Spleen (tissue), 11 donors: ENCODE data around the gene POU2AF2. TPM values are rescaled to one million over a fixed set of nuclear protein-coding genes. Genes with fewer than 3 reads are reported as not detected.

Source experiments
- DNase-seq: peaks from one replicate; pipeline ENCODE4 v3.0.0-alpha.2; 2020
- H3K27ac ChIP-seq, 8 donors: fragments of 200-600 bp; sonication (generic) in 7 of 8; 1 replicate in 4 of 8; 2 replicates in 4 of 8; pipeline versions ENCODE4 v1.5.0 to v1.8.0; 2016 to 2021; ENCODE audit warnings: inconsistent platforms in 4 of 8, mild to moderate bottlenecking in 4 of 8, moderate library complexity in 1 of 8
- H3K27me3 ChIP-seq, 7 donors: fragments of 200-600 bp; sonication (generic) in 6 of 7; replicated peaks in 1 of 7; 1 replicate in 4 of 7; 2 replicates in 3 of 7; pipeline versions ENCODE4 v1.5.0 to v1.8.0; 2016 to 2021; ENCODE audit warnings: inconsistent platforms in 3 of 7, mild to moderate bottlenecking in 1 of 7
- H3K36me3 ChIP-seq, 6 donors: fragments of 200-600 bp; sonication (generic) in 5 of 6; 1 replicate in 4 of 6; 2 replicates in 2 of 6; pipeline versions ENCODE4 v1.5.0 to v1.8.0; 2016 to 2021; ENCODE audit warnings: inconsistent platforms in 2 of 6
- H3K4me1 ChIP-seq, 6 donors: fragments of 200-600 bp; sonication (generic) in 5 of 6; 1 replicate in 3 of 6; 2 replicates in 3 of 6; pipeline versions ENCODE4 v1.5.0 to v1.8.0; 2016 to 2021; ENCODE audit warnings: inconsistent platforms in 3 of 6
- H3K4me3 ChIP-seq, 8 donors: fragments of 200-600 bp; sonication (generic) in 7 of 8; 1 replicate in 4 of 8; 2 replicates in 4 of 8; pipeline versions ENCODE4 v1.5.0 to v1.8.0; 2016 to 2021; ENCODE audit warnings: inconsistent platforms in 4 of 8, mild to moderate bottlenecking in 4 of 8, moderate library complexity in 2 of 8
- H3K9me3 ChIP-seq, 8 donors: fragments of 200-600 bp; sonication (generic) in 7 of 8; 1 replicate in 4 of 8; 2 replicates in 4 of 8; pipeline versions ENCODE4 v1.5.0 to v1.8.0; 2016 to 2021; ENCODE audit warnings: inconsistent platforms in 4 of 8
- CTCF ChIP-seq, 11 experiments: fragments of 200-600 bp in 7 of 11; fragments of 450-650 bp in 4 of 11; sonication (generic) in 4 of 11; IDR thresholded peaks in 8 of 11; conservative IDR thresholded peaks in 3 of 11; 1 replicate in 7 of 11; 2 replicates in 4 of 11; pipeline versions ENCODE4 v1.4.0 to v1.8.0; 2016 to 2021; ENCODE audit warnings: antibody characterized with exemption in 11 of 11, inconsistent platforms in 4 of 11, mild to moderate bottlenecking in 1 of 11
- POLR2A ChIP-seq, 3 donors: fragments of 450-650 bp; IDR thresholded peaks; one replicate each; pipeline ENCODE4 v1.5.1; 2017; ENCODE audit warnings: antibody characterized with exemption in 3 of 3, mild to moderate bottlenecking in 1 of 3
- POLR2AphosphoS5 ChIP-seq, 3 donors: sonication (generic); formaldehyde crosslinking; IDR thresholded peaks; one replicate each; pipeline ENCODE4 v1.5.1; 2017; ENCODE audit warnings: antibody characterized with exemption in 3 of 3
- WGBS, 5 donors: extraction: QIAGEN DNeasy Blood & Tissue Kit in 3 of 5; methylation state at CpG; one replicate each; pipeline versions ENCODE4 v1.1.5 to v1.1.7; 2013 to 2018; 5-methylcytosine and 5-hydroxymethylcytosine counted together
- intact Hi-C: fragments of 100-400 bp; cut with DNase I; formaldehyde crosslinking; loops from one replicate; pipeline ENCODE4 v1.15.0; 2023; ENCODE audit warnings: low total_unique reads
- polyA plus RNA-seq, 3 donors: library from polyadenylated mRNA; stranded (reverse); fragments of 200-250 nt; gene quantifications; one replicate each; pipeline ENCODE4 v1.2.1, GENCODE V29; 2013
- total RNA-seq, 7 donors: library from RNA; depleted of rRNA in 3 of 7; stranded (reverse); fragments of >200 nt in 3 of 7; fragmentation: NEBNext Ultra II Directional in 4 of 7; extraction: Animal tissue kit (Norgen Biotek cat#: 25700) in 4 of 7; gene quantifications; one replicate each; pipeline versions ENCODE4 v1.1.0 to v1.2.1, GENCODE V29; 2016 to 2021
- donor health status: healthy with polysubstance abuse.
- donor health status: DM: no; HTN: no; CAD: no; lungs with moderate emphysema.
- donor health status: DM: no; HTN: no; CAD: no.
- donor health status: Bipolar disorder and iron deficiency.
- donor health status: healthy.
- donor health status: DM: no; HTN: no; CAD: no.
- donor health status: DM: yes; HTN: yes; CAD: no.

Gene POU2AF2
- total and polyA plus RNA-seq, 10 donors: not detected

- Histone ChIP-seq H3K27me3 (peaks cover 0 to under 1% (median 0%) of the 10 kb centered on the region in 7 donors), H3K36me3 (no peaks in the 10 kb centered on the region), H3K9me3 (no peaks in the 10 kb centered on the region), H3K4me1 (no peaks in the 10 kb centered on the region), H3K27ac (no peak overlapping the region), H3K4me3 (no peak overlapping the region)
- intact Hi-C loops: loop anchor here (10.0 kb wide), 2 partner anchors 523 to 773 kb away; partner anchors contain the start of gene ARHGAP20
- TF ChIP-seq CTCF (IDR thresholded peaks at IDR 0.05 in 8 of 11, conservative IDR thresholded peaks at IDR 0.05 in 3 of 11) (no peak), POLR2A (IDR thresholded peaks at IDR 0.05) (no peak), POLR2AphosphoS5 (IDR thresholded peaks at IDR 0.05) (no peak)
- no peak for DNase-seq
- 40 to 81% (median 65%) methylated on average over 1 of the region's 1 CpG for WGBS, 5 donors
These were observed 7.6 kb upstream of the POU2AF2 start for GRCh38 chr11:111237926-111238325.

- H3K9me3 ChIP-seq: no peaks in the 10 kb centered on the region
- TF ChIP-seq POLR2AphosphoS5 (IDR thresholded peaks at IDR 0.05) (no peak), CTCF (IDR thresholded peaks at IDR 0.05 in 8 of 11, conservative IDR thresholded peaks at IDR 0.05 in 3 of 11) (no peak), POLR2A (IDR thresholded peaks at IDR 0.05) (no peak)
- WGBS, 5 donors: 71 to 96% (median 87%) methylated on average over 1 of the region's 1 CpG
- no peak for DNase-seq
- H3K4me3 ChIP-seq: no peak overlapping the region
- H3K36me3 ChIP-seq: no peaks in the 10 kb centered on the region
- no peaks in the 10 kb centered on the region for H3K4me1 ChIP-seq
- H3K27ac ChIP-seq: no peak overlapping the region
- peaks cover 0 to 32% (median 0%) of the 10 kb centered on the region in 7 donors for H3K27me3 ChIP-seq
- intact Hi-C loops: no loop called here
These were observed 1.4 kb downstream of the POU2AF2 start for GRCh38 chr11:111246956-111247355.

- intact Hi-C loops: no loop called here
- TF ChIP-seq POLR2A (IDR thresholded peaks at IDR 0.05) (no peak), CTCF (IDR thresholded peaks at IDR 0.05 in 8 of 11, conservative IDR thresholded peaks at IDR 0.05 in 3 of 11) (no peak), POLR2AphosphoS5 (IDR thresholded peaks at IDR 0.05) (no peak)
- DNase-seq: no peak
- H3K27me3 ChIP-seq: peaks cover 0 to 20% (median 0%) of the 10 kb centered on the region in 7 donors
- 59 to 79% (median 68%) methylated on average over 2 of the region's 2 CpGs for WGBS, 5 donors
- no peaks in the 10 kb centered on the region for H3K9me3 ChIP-seq
- H3K36me3 ChIP-seq: no peaks in the 10 kb centered on the region
- no peak overlapping the region for H3K27ac ChIP-seq
- no peak overlapping the region for H3K4me3 ChIP-seq
- no peaks in the 10 kb centered on the region for H3K4me1 ChIP-seq
These were observed 5.4 kb downstream of the POU2AF2 start for GRCh38 chr11:111250936-111251335.

- WGBS, 5 donors: 66 to 78% (median 71%) methylated on average over 1 of the region's 1 CpG
- H3K27me3 ChIP-seq: peaks cover 0 to 24% (median 0%) of the 10 kb centered on the region in 7 donors
- H3K4me1 ChIP-seq: no peaks in the 10 kb centered on the region
- TF ChIP-seq POLR2AphosphoS5 (IDR thresholded peaks at IDR 0.05) (no peak), POLR2A (IDR thresholded peaks at IDR 0.05) (no peak), CTCF (IDR thresholded peaks at IDR 0.05 in 8 of 11, conservative IDR thresholded peaks at IDR 0.05 in 3 of 11) (no peak)
- no peak overlapping the region for H3K4me3 ChIP-seq
- DNase-seq: no peak
- H3K9me3 ChIP-seq: no peaks in the 10 kb centered on the region
- intact Hi-C loops: no loop called here
- no peaks in the 10 kb centered on the region for H3K36me3 ChIP-seq
- H3K27ac ChIP-seq: no peak overlapping the region
These were observed 7.6 kb downstream of the POU2AF2 start for GRCh38 chr11:111253131-111253530.
